Gastroesophageal sphincter (tissue), 4 donors: ENCODE results near the gene TFF1. TPM values are rescaled to one million over a fixed set of nuclear protein-coding genes. Genes with fewer than 3 reads are reported as not detected.

Experiments
- ATAC-seq: fragments of 150-250 bp; one replicate; pipeline ENCODE4 v1.9.1; 2016; ENCODE audit warnings: mild to moderate bottlenecking, moderate library complexity
- H3K27ac ChIP-seq, 4 donors: fragments of 200-600 bp; sonication (generic) in 3 of 4; 1 replicate in 3 of 4; 2 replicates in 1 of 4; pipeline ENCODE4 v1.5.1; 2016 to 2019
- H3K27me3 ChIP-seq: fragments of 200-600 bp; sonication (generic); one replicate; pipeline ENCODE4 v1.5.1; 2019
- H3K36me3 ChIP-seq, 2 donors: fragments of 200-600 bp; sonication (generic); one replicate each; pipeline ENCODE4 v1.5.1; 2019; ENCODE audit warnings: control low read depth in 1 of 2
- H3K4me1 ChIP-seq, 3 donors: fragments of 200-600 bp; sonication (generic); 1 replicate in 2 of 3; 2 replicates in 1 of 3; pipeline ENCODE4 v1.5.1; 2016 to 2019; ENCODE audit warnings: control low read depth in 2 of 3
- H3K4me3 ChIP-seq, 2 donors: fragments of 200-600 bp; sonication (generic); one replicate each; pipeline ENCODE4 v1.5.1; 2019; ENCODE audit warnings: mild to moderate bottlenecking in 1 of 2, moderate library complexity in 1 of 2
- H3K9me3 ChIP-seq, 3 donors: fragments of 200-600 bp; sonication (generic); one replicate each; pipeline ENCODE4 v1.5.1; 2017 to 2019; ENCODE audit warnings: control low read depth in 2 of 3
- CTCF ChIP-seq, 4 experiments: fragments of 200-600 bp in 2 of 4; fragments of 450-650 bp in 2 of 4; sonication (generic) in 1 of 4; IDR thresholded peaks; one replicate each; pipeline ENCODE4 v1.5.1; 2017 to 2019; ENCODE audit warnings: antibody characterized with exemption in 4 of 4, mild to moderate bottlenecking in 2 of 4, moderate library complexity in 2 of 4
- EP300 ChIP-seq: sonication (generic); formaldehyde crosslinking; IDR thresholded peaks from one replicate; pipeline ENCODE4 v1.6.1; 2017; ENCODE audit warnings: antibody characterized with exemption, mild to moderate bottlenecking
- POLR2A ChIP-seq, 2 donors: fragments of 450-650 bp; IDR thresholded peaks; one replicate each; pipeline ENCODE4 v1.6.1; 2017; ENCODE audit warnings: antibody characterized with exemption in 2 of 2, mild to moderate bottlenecking in 2 of 2, moderate library complexity in 1 of 2
- POLR2AphosphoS5 ChIP-seq: sonication (generic); formaldehyde crosslinking; IDR thresholded peaks from one replicate; pipeline ENCODE4 v1.6.1; 2017; ENCODE audit warnings: antibody characterized with exemption
- WGBS, 2 donors: methylation state at CpG; one replicate each; pipeline ENCODE4 v1.1.5; 2018; ENCODE audit warnings: low coverage in 1 of 2; 5-methylcytosine and 5-hydroxymethylcytosine counted together
- total RNA-seq, 4 donors: library from RNA; depleted of rRNA; stranded (reverse); fragments of >200 nt; gene quantifications; one replicate each; pipeline ENCODE4 v1.1.0, GENCODE V29; 2016

TFF1 gene
- total RNA-seq, 4 donors from 2014 or later: not detected

GRCh38 chr21:42313501-42313969 is 52.8 kb downstream of the TFF1 start:
- peaks cover 0 to 10% (median 7%) of the 10 kb centered on the region in 3 donors for H3K4me1 ChIP-seq
- H3K36me3 ChIP-seq: no peaks in the 10 kb centered on the region
- H3K9me3 ChIP-seq: no peaks in the 10 kb centered on the region
- no peak for ATAC-seq
- H3K4me3 ChIP-seq: no peak overlapping the region
- H3K27ac ChIP-seq: no peak overlapping the region
- H3K27me3 ChIP-seq: peaks cover 60% of the 10 kb centered on the region
- TF ChIP-seq POLR2A (IDR thresholded peaks at IDR 0.05) (no peak), POLR2AphosphoS5 (no peak), CTCF (IDR thresholded peaks at IDR 0.05) (no peak), EP300 (no peak)
- WGBS, 2 donors: 25 to 49% methylated on average over 4 to 5 of the region's 13 CpGs

GRCh38 chr21:42312626-42313104 is 53.7 kb downstream of the TFF1 start:
- no peak for ATAC-seq
- no peak overlapping the region for H3K4me3 ChIP-seq
- WGBS, 2 donors: 80% methylated on average over 3 of the region's 16 CpGs; no CpG with 5 or more reads in 1 of the 2 donors
- peaks cover 0 to 10% (median 7%) of the 10 kb centered on the region in 3 donors for H3K4me1 ChIP-seq
- H3K27ac ChIP-seq: no peak overlapping the region
- peaks cover 60% of the 10 kb centered on the region for H3K27me3 ChIP-seq
- no peaks in the 10 kb centered on the region for H3K9me3 ChIP-seq
- H3K36me3 ChIP-seq: no peaks in the 10 kb centered on the region
- TF ChIP-seq POLR2A (IDR thresholded peaks at IDR 0.05): no peak
- no peak for TF ChIP-seq CTCF (IDR thresholded peaks at IDR 0.05)
- no peak for TF ChIP-seq POLR2AphosphoS5
- TF ChIP-seq EP300: no peak

Other genes starting within 250 kb of the TFF1 start
- gene ABCG1, start 147.4 kb downstream of the TFF1 start, total RNA-seq: 10 to 100 TPM; 15.9 to 21.8 (median 18.0) TPM
- gene TFF3, start 51.1 kb downstream of the TFF1 start, total RNA-seq: 10 to 100 TPM in 2 of 4 donors, 1 to 10 TPM in 2; 6.4 to 18.2 (median 10.5) TPM
- gene TFF2, start 15.5 kb downstream of the TFF1 start, total RNA-seq: not detected
- under 1 TPM in 1 of 4 donors, not detected in 3; 0.52 TPM for gene TMPRSS3, start 29.5 kb upstream of the TFF1 start, total RNA-seq
- gene UBASH3A, start 37.4 kb upstream of the TFF1 start, total RNA-seq: under 1 TPM in 1 of 4 donors, not detected in 3; 0.40 TPM
- gene RSPH1, start 129.7 kb upstream of the TFF1 start, total RNA-seq: 1 to 10 TPM in 2 of 4 donors, under 1 TPM in 1, not detected in 1; 0.99 to 1.9 (median 1.9) TPM
- gene SLC37A1, start 147.3 kb upstream of the TFF1 start, total RNA-seq: 1 to 10 TPM; 3.7 to 7.8 (median 4.3) TPM